Left kidney (tissue), 2 donors: ENCODE results near the gene UNC5B. TPM values are rescaled to one million over a fixed set of nuclear protein-coding genes. Genes with fewer than 3 reads are reported as not detected.

ENCODE experiments used
- DNase-seq: peaks from one replicate; pipeline ENCODE4 v3.0.0-alpha.2; 2013
- polyA plus RNA-seq: library from polyadenylated mRNA; unstranded; fragments of 120-200 nt; gene quantifications from one replicate; pipeline ENCODE4 v1.2.1, GENCODE V29; 2013; ENCODE audit not compliant: insufficient read length

UNC5B gene
- polyA plus RNA-seq, 1 donor: 45.4 TPM

- DNase-seq: no peak
Observed at GRCh38 chr10:71222601-71223346, 10.4 kb downstream of the UNC5B start.

DNA sequence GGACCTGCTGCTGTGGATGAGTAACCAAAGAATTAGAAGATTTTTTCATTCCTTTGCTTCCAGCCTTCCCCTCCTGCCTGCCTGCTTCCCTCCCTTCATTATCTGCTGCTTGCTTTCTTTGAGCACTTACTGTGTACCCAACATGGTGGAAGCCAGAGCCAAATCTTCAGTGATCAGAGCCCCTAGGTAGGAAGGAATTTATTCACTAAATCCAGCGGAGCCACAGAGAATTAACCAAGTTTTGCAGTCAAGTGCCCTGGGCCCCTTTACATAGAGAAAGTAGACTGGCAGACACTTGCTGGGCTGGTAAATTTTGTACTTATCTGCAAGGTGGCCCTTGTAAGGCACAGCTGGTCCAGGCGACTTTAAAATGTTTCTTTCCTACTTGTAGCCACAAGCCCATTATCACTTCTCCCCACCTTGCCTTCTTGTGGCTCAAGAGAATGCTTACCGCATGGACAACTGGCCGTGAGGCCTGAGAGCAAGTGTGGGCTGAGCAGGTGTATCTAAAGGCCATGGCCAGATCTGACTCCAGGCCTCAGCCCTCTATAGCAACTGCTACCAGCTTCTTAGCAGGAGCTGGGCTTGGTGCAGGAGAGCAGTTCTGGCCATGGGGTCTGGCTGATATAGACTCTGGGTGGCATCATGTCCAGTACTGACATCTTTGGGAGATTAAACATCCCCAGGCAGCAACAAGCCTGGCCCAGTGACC lies 11.1 kb downstream of the UNC5B start:
- no peak for DNase-seq

DNA sequence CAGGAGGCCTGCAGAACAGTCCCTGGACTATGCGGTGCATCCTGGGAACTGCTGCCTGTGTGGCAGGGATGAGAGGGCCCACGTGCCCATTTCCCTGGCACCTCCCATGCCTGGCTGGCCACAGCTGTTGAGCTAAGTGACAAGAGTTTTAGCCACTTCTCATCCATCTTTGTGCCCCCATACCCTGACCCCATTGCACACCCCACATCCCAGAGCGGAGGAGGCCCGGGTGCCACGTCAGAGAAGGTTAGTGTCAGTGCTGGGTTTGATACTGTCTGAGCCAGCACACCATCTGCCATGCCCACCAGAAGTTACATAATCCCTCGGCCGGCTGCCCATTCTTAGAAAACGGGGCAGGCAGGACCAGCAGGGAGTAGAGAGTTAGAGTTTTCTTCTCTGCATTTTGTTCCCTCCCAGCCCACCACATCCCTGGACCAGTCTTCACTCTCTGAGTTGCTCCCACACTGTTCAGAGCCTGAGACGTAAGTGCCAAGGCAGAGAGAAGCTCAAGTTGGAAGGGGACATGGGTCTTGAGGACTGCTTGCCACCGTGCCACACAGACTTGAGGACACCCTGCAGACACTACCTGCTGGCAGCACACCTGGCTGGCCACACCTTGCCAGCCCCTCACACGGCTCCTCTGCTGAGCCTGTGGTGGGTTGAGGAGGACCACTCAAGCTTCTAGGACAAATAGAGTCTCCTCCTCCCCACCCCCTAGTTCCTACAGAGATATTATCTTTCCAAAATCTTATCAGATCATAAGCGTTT lies 13.1 kb downstream of the UNC5B start:
- no peak for DNase-seq

GRCh38 chr10:71228875-71229675 lies 16.7 kb downstream of the UNC5B start:
- DNase-seq: no peak

DNA sequence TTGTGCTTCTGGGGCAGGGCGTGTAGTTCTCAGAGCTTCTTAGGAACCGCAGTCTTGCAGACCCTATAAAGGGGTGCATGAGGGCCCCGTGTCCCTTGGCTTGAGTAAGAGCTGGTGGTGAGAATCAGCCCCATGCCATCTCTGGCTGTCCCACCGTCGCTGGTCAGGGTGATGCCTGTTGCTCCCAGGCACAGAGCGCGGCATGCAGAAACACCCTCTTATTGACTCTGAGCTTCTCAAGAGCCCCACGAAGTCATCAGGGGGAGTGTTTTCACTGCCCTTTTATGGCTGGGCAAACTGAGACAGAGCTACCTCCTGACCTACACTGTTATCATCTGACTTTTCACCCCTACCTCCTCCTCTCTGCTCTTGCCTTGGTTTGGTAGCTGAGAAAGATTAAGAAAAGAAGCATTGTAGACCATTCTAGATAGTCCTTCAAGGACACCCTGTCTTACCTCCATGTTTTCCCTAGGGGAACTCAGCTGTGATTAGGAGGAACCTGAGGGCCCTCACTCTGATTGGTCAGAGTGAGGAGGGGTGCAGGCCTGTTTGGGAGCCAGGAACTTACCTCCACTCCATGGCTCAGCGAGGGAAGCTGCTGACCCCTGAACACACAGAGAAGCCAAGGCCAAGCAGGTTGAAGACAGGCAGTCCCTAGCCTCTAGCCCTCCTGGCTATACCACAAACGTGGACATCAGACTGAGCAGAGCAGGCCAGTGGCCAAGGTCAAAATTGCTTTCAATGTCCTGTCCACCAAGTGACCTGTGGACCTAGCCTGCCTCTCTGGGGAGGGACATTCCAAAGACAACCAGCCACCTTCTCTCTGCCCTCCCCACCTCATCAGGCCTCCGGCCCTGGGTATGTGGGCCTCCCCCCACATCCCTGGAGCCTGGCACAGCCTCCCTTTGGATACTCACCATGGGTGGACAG lies 17.6 kb downstream of the UNC5B start:
- no peak for DNase-seq

- no peak for DNase-seq
Observed at GRCh38 chr10:71230656-71231025, 18.3 kb downstream of the UNC5B start.

DNA sequence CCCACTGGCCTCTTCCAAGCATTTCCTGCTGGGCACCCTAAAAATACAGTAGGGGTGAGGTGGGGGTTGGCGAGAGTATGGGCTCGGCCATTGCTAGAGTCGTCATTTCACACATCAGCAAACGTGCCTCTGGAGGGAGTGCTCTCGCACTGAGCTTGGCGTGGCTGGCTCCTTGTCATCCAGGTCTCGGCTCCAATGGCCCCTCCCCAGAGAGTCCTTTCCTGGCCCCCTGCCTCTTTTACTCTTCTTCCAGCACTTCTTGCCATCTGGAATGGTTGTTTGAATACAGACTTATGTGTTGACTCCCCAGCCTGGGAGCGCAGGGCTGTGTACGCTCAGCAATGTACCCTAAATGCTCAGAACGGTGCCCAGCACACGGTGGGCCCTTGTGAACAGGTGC lies 18.8 kb downstream of the UNC5B start:
- no peak for DNase-seq

DNA sequence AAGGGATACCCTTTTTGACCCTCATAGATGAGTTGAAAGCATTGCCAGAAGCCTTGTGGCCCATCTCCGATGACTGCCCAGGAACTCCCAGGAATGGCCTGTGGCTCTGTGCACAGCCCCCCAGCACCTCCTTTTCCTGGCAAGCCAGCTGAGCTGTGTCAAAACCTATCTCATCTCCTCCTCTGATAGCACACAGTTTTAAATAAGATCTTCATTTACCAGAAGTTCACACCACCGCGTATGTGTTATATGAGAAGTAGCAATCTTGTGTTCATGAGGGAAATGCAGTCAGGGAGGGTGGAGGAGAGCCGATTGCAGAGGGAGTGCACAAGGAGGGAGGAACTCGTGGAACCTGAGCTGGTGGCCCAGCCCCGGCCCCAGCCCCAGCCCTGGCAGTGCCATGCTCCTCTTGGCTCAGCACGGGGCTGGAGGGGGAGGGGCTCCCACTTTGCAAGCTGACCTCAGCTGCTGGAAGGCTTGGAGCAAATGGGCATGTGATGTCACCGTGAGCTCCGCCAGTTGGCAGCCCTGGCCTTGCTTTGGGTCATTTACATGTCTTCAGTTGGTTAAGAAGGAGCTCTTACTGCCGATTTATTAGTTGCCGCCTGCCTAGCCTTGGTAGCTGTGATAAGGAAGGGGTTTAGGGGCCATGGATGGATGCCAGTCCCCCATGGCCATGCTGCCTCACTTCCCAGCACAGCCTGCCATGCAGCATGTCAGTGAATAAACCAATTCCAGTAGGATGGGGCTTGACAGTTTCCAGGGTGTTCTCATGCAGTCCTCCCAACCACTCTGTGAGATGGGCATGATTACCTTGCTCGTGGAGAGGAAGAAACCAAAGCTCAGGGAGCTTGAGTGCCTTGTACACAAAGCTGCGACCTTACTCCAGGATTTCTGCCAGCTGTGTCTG lies 20.0 kb downstream of the UNC5B start:
- DNase-seq: no peak

GRCh38 chr10:71233482-71233892 lies 21.1 kb downstream of the UNC5B start:
- DNase-seq: no peak

GRCh38 chr10:71234004-71234894 lies 21.9 kb downstream of the UNC5B start:
- no peak for DNase-seq

DNA sequence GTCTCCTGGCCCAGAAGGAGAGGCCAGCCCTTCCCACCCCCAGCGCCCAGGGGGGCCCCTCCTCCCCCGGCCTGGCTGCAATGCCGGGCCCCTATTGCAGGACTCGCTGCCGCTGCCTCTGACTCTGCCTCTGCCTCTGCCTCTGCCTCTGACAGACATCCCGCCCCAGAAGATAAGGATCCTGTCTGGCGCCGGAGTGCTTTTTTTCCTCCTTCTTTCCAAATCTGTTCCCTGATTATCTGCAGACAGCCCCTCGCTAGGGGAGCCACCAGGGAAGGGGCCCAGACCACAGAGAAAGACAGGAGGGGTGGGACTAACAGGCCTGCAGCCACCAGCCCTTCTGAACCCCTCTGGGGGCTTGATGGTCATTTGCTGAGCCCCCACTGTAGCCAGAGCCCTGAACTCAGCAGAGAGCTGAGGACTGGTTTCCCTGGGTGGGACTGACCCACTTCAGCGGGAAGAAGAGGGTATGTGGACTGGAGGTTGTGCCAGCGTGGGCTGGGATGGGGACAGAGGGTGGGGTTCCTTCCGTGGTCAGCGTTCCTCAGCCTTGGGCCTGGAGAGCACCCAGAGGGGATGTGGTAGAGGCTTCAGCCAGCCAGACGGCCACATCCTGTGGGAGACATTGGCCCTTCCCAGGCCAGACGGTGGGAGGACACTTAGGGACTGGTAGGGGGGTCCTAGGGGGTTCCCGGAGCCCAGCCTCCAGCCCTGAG lies 22.8 kb downstream of the UNC5B start:
- no peak for DNase-seq

- no peak for DNase-seq
Observed at GRCh38 chr10:71235808-71236207, 23.4 kb downstream of the UNC5B start.

GRCh38 chr10:71236286-71236685 lies 23.9 kb downstream of the UNC5B start:
- DNase-seq: peak; percentile 91

DNA sequence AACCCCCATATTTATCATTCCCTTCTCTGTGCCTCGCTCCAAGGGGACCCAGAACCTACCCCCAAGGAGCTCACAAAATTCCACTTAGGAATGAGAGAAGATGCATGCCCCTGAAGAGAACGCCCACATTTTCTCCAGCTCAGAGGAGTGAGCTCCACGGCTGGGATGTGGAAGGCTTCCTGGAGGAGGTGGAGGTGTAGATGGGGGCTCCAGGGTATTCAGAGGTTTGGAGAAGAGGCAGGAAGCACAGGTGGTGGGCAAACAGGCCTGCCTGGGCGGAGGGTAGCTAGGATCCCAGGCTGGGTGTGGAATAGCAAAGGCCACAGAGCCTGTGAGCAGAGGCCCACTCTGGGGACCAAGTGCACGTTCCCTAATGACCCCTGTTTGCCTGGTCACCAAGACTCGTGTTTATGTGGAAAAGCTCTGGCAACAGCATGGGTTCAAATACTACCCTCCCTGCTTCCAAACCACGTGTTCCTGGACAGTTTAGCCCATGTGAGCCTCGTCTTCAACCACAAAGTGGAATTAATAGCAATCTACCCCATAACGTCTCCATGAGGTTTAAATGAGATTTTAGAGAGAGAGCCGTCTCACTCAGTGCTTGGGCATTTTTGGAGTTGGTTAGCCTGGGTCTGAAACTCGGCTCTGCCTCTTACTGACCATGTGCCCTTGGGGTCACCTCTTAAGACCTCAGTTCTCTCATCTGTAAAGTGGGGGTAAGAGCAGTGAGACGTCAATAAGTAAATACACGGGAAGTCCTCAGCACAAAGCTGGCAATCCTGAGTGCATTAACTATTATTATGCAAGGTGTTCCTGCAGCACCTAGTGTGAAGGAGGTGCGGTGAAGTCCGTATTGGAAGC lies 24.7 kb downstream of the UNC5B start:
- no peak for DNase-seq

- DNase-seq: no peak
Observed at GRCh38 chr10:71237843-71238623, 25.7 kb downstream of the UNC5B start.

- DNase-seq: no peak
Observed at GRCh38 chr10:71238626-71239025, 26.3 kb downstream of the UNC5B start.
